Transverse colon (tissue), 4 donors: ENCODE data around the gene DPYD.

Source experiments
- POLR2A ChIP-seq: fragments of 450-650 bp; IDR thresholded peaks from one replicate; pipeline ENCODE4 v1.6.1; 2016; ENCODE audit warnings: antibody characterized with exemption, mild to moderate bottlenecking, moderate library complexity
- POLR2AphosphoS5 ChIP-seq, 3 donors: sonication (generic); formaldehyde crosslinking; IDR thresholded peaks; one replicate each; pipeline ENCODE4 v1.6.1; 2016; ENCODE audit warnings: antibody characterized with exemption in 3 of 3
- TF ChIP-seq, protein P1 (sequence below), 5 experiments: fragments of 200-600 bp in 3 of 5; fragments of 450-650 bp in 2 of 5; sonication (generic) in 3 of 5; IDR thresholded peaks; 1 replicate in 2 of 5; 2 replicates in 3 of 5; pipeline ENCODE4 v1.5.1; 2016 to 2017; ENCODE audit warnings: antibody characterized with exemption in 5 of 5, inconsistent platforms in 3 of 5, mild to moderate bottlenecking in 2 of 5, moderate library complexity in 1 of 5

DNA sequence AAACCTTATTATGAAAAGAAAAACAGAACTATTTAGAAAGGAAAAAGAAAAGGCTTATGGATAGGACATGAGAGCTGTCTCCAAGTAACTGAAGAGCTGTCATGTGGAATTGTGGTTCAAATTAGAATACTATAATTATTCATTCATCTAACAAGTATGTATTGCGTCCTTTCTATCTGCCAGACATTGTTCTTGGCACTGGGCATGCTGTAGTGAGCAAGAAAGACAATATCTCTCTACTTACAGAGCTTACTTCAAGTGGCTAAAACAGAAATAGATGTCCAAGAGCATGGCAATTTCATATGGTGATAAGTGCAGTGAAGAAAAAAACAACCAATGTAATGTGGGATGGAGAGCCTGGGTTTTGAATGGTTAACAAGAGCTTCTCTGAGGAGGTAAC is 413.0 kb downstream of the DPYD start:
- TF ChIP-seq, protein P1, sequence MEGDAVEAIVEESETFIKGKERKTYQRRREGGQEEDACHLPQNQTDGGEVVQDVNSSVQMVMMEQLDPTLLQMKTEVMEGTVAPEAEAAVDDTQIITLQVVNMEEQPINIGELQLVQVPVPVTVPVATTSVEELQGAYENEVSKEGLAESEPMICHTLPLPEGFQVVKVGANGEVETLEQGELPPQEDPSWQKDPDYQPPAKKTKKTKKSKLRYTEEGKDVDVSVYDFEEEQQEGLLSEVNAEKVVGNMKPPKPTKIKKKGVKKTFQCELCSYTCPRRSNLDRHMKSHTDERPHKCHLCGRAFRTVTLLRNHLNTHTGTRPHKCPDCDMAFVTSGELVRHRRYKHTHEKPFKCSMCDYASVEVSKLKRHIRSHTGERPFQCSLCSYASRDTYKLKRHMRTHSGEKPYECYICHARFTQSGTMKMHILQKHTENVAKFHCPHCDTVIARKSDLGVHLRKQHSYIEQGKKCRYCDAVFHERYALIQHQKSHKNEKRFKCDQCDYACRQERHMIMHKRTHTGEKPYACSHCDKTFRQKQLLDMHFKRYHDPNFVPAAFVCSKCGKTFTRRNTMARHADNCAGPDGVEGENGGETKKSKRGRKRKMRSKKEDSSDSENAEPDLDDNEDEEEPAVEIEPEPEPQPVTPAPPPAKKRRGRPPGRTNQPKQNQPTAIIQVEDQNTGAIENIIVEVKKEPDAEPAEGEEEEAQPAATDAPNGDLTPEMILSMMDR (IDR thresholded peaks at IDR 0.05) = no peak
- TF ChIP-seq POLR2AphosphoS5 (IDR thresholded peaks at IDR 0.05) = no peak
- no peak for TF ChIP-seq POLR2A
